HUES48 (cell line): ENCODE results near the gene WBP4.
"Not testable (repeated sequence)": the region's sequence is repeated elsewhere in the genome, so short reads cannot be mapped to it uniquely, and the experiment has no call there.

Experiments used
- H3K27ac ChIP-seq: one replicate; pipeline ENCODE4 v1.7.0; 2013; ENCODE audit warnings: low read depth, low read length, inconsistent platforms
- H3K27me3 ChIP-seq: 2 replicates; pipeline ENCODE4 v1.6.1; 2013; ENCODE audit warnings: mild to moderate bottlenecking, low read length; ENCODE audit not compliant: control insufficient read depth, insufficient read depth
- H3K36me3 ChIP-seq: 2 replicates; pipeline ENCODE4 v1.6.1; 2013; ENCODE audit warnings: low read length; ENCODE audit not compliant: control insufficient read depth, insufficient read depth
- H3K4me1 ChIP-seq: 2 replicates; pipeline ENCODE4 v1.6.1; 2013; ENCODE audit warnings: mild to moderate bottlenecking, low read length; ENCODE audit not compliant: control insufficient read depth, insufficient read depth
- H3K4me3 ChIP-seq: 2 replicates; pipeline ENCODE4 v1.5.1; 2013; ENCODE audit warnings: mild to moderate bottlenecking, low read depth, low read length
- H3K9ac ChIP-seq: 2 replicates; pipeline ENCODE4 v1.6.1; 2013; ENCODE audit warnings: mild to moderate bottlenecking, low read depth, low read length, moderate library complexity
- H3K9me3 ChIP-seq: 2 replicates; pipeline ENCODE4 v1.6.1; 2013; ENCODE audit warnings: low read length; ENCODE audit not compliant: control insufficient read depth, insufficient read depth

Gene WBP4

DNA sequence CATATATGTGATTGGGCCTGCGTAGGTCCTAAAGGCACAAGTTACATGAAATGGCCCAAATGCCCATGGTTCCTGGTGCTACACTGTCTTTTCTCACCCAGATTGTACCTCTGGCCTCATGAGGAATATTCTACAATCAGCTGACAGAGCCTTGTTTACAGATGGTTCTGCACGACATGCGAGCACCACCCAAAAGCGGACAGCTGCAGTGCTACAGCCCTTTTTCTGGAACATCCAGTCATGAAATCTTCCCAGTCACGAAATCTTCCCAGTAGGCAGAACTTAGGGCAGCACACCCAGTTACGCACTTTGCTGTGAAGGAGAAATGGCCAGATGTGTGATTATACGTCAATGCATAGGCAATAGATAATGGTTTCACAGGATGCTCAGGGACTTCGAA is 34.5 kb upstream of the WBP4 start:
- H3K4me3 ChIP-seq: no peak overlapping the region
- peaks cover under 1% of the 10 kb centered on the region; the same call in 1 of the 2 replicates for H3K4me1 ChIP-seq
- H3K27ac ChIP-seq: no peak overlapping the region
- H3K27me3 ChIP-seq: no peaks in the 10 kb centered on the region
- H3K9ac ChIP-seq: no peak overlapping the region
- H3K36me3 ChIP-seq: no peaks in the 10 kb centered on the region
- H3K9me3 ChIP-seq: no peaks in the 10 kb centered on the region

DNA sequence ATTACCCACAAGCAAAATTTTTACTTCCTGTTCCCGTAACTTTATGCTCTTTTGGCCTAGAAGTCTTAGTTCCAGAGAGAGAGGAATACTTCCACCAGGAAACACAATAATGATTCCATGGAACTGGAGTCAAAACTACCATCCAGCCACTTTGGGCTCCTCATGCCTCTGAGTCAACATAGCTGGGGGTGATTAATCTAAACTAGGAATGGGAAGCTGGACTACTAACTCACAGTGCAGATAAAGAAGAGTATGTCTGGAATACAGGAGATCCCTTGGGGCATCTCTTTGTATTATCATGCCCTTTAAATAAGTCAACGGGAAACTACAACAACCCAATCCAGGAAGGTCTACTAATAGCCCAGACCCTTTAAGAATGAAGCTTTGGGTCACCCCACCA is 33.3 kb upstream of the WBP4 start:
- Histone ChIP-seq H3K27ac (no peak overlapping the region), H3K4me1 (no peaks in the 10 kb centered on the region), H3K36me3 (no peaks in the 10 kb centered on the region), H3K9me3 (no peaks in the 10 kb centered on the region), H3K9ac (no peak overlapping the region), H3K27me3 (no peaks in the 10 kb centered on the region), H3K4me3 (no peak overlapping the region)

DNA sequence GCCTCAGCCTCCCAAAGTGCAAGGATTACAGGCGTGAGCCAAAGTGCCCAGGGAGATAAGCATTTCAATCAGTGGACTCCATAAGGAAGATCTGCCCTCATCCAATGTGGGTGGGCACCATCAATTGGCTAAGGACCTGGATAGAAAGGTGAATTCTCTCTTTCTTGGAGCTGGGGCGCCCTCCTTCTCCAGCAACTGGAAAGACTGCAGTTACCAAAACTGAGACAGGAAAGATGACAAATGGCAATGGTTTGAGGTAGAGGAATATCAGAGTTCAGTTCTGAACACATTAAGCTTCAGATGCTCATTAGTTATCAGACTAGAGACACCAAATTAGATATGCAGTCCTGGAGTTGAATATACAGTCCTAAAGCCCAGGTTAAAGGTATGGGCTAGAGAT is 31.7 kb upstream of the WBP4 start:
- Histone ChIP-seq H3K4me1 (peaks cover under 1% of the 10 kb centered on the region; the same call in 1 of the 2 replicates), H3K27ac (no peak overlapping the region), H3K27me3 (no peaks in the 10 kb centered on the region), H3K36me3 (no peaks in the 10 kb centered on the region), H3K4me3 (no peak overlapping the region), H3K9me3 (no peaks in the 10 kb centered on the region), H3K9ac (no peak overlapping the region)

DNA sequence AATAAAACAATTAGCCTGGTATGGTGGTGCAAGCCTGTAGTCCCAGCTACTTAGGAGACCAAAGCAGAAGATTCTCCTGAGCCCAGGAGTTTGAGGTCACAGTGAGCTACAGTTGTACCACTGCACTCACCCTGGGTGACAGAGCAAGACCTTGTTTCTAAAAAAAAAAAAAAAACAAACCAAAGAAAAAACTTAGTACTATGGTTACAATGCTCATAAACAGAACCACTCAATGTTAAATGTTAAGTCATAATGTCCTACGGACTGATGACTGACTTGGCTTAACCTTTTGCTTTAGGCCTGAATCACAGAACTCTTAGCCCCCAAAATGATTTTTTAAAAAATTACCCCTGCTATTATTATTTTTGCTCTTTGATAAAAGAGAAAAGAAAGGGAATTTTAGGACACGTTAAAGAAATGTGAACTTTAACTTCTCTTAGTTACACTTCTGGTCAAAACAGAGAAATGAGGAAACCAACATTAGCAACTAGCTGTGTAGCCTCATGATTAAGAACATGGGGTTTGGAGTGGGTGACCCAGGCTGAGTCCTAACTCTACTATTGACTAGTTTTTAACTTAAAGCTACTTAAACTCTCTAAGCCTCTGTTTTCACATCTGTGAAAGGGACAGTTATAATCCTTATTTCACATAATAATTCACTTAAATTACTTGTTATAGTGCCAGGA is 28.5 kb upstream of the WBP4 start:
- H3K27me3 ChIP-seq: no peaks in the 10 kb centered on the region
- peaks cover 9% of the 10 kb centered on the region; the same call in 1 of the 2 replicates for H3K4me1 ChIP-seq
- H3K4me3 ChIP-seq: no peak overlapping the region
- no peak overlapping the region for H3K9ac ChIP-seq
- no peak overlapping the region for H3K27ac ChIP-seq
- H3K36me3 ChIP-seq: no peaks in the 10 kb centered on the region
- no peaks in the 10 kb centered on the region for H3K9me3 ChIP-seq

DNA sequence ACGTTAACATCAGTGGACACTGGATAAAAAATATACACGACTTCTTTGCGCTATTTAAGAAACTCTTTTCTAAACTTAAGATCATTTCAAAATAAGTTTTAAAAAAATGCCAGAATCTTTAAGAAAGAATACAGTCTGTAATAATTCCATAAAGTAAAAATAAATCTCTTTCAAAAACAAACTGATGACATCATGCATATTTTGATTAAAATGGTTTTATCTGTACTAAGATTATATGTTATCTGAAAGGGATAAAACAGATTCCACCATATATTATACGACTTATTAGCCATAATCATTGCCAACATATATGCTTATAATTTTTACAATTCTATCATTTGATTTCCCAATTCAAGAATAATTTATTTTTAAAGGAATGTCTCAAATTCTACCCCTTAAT is 26.9 kb upstream of the WBP4 start:
- Histone ChIP-seq H3K36me3 (no peaks in the 10 kb centered on the region), H3K27ac (no peak overlapping the region), H3K4me1 (peaks cover 9% of the 10 kb centered on the region; the same call in 1 of the 2 replicates), H3K4me3 (no peak overlapping the region), H3K27me3 (no peaks in the 10 kb centered on the region), H3K9me3 (no peaks in the 10 kb centered on the region), H3K9ac (no peak overlapping the region)

DNA sequence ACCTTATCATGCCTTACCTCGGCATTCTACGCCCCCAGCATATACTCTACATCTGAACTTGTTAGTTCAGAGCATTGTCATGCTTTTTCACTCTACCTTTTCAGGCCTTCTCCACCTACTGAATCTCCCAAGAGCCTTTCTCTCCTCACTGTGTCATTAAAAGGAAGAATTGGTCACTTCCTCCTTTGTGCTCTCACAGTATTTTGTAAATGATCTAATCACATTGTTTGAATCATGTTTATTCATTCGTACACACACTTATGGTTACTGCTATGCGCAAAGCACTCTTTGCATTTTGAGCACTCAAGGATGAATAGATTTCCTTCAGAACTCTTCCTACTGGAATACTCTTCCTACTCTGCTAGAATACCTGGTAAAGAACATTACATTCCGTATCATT is 26.4 kb upstream of the WBP4 start:
- no peaks in the 10 kb centered on the region for H3K36me3 ChIP-seq
- no peak overlapping the region for H3K27ac ChIP-seq
- no peaks in the 10 kb centered on the region for H3K27me3 ChIP-seq
- H3K9ac ChIP-seq: no peak overlapping the region
- H3K4me1 ChIP-seq: peaks cover 9% of the 10 kb centered on the region; the same call in 1 of the 2 replicates
- H3K9me3 ChIP-seq: peaks cover 2% of the 10 kb centered on the region; the same call in 1 of the 2 replicates
- no peak overlapping the region for H3K4me3 ChIP-seq

DNA sequence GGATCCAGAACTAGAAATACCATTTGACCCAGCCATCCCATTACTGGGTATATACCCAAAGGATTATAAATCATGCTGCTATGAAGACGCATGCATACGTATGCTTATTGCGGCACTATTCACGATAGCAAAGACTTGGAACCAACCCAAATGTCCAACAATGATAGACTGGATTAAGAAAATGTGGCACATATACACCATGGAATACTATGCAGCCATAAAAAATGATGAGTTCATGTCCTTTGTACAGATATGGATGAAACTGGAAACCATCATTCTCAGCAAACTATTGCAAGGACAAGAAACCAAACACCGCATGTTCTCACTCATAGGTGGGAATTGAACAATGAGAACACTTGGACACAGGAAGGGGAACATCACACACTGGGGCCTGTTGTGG is 24.8 kb upstream of the WBP4 start:
- not testable (repeated sequence) for H3K36me3 ChIP-seq, H3K9ac ChIP-seq, H3K4me1 ChIP-seq, H3K4me3 ChIP-seq, H3K27ac ChIP-seq, H3K9me3 ChIP-seq, H3K27me3 ChIP-seq

DNA sequence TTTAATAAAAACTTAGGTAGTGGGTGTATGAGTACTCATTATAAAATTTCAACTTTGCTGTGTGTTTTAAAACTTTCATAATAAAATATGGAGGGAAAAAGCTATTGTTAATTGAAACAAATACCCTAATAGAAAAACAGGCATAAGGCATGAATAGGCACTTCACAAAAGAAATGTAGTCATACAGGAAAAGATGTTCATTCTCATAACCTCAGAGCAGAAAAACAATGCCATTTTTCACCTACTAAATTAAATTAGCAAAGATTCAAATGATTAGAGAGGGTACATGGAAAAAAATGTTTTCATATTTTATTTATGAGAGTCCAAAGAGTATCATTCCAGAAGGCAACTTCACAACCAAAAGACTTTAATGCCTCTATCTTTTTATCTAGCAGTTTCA is 21.6 kb upstream of the WBP4 start:
- no peak overlapping the region for H3K27ac ChIP-seq
- no peak overlapping the region for H3K4me3 ChIP-seq

DNA sequence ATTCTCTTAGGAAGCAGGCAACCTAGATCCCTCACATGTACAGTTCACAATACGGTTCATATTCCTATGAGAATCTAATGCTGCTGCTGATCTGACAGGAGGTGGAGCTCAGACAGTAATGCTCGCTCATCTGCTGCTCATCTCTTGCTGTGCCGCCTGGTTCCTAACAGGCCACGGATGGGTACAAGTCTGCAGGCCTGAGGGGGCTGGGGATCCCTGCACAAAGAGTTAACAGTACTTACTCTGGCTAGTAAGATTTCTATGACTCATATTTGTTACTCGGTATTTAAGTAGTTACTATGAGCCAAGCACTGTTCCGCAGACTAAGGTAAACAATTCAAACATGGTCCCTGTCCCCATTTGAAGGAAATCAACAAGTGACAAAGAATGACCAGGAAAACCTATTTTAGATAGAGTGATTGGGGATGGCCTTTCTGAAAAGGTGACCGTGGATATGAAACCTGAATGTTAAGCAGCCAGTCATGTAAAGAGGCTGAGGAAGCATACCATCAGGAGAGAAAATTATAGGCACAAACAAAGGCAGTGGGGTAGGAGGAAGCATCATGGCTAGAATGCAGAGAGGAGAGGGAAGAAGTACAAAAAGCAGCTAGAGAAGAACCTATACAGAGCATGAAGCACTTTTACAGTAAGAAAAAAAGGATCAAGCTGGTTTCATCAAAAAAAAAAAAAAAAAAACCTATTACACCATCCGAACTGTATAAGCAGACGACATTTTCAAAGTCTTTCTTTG is 20.6 kb upstream of the WBP4 start:
- Histone ChIP-seq H3K4me1 (no peaks in the 10 kb centered on the region), H3K27me3 (no peaks in the 10 kb centered on the region), H3K9ac (no peak overlapping the region), H3K4me3 (no peak overlapping the region), H3K27ac (no peak overlapping the region), H3K9me3 (peaks cover 5% of the 10 kb centered on the region; the same call in 1 of the 2 replicates), H3K36me3 (no peaks in the 10 kb centered on the region)

More for the DNA sequence above, 21.6 kb upstream of the WBP4 start:
- Histone ChIP-seq H3K27me3 (no peaks in the 10 kb centered on the region), H3K9me3 (peaks cover 5% of the 10 kb centered on the region; the same call in 1 of the 2 replicates), H3K36me3 (no peaks in the 10 kb centered on the region), H3K9ac (no peak overlapping the region), H3K4me1 (peaks cover 7% of the 10 kb centered on the region; the same call in 1 of the 2 replicates)

DNA sequence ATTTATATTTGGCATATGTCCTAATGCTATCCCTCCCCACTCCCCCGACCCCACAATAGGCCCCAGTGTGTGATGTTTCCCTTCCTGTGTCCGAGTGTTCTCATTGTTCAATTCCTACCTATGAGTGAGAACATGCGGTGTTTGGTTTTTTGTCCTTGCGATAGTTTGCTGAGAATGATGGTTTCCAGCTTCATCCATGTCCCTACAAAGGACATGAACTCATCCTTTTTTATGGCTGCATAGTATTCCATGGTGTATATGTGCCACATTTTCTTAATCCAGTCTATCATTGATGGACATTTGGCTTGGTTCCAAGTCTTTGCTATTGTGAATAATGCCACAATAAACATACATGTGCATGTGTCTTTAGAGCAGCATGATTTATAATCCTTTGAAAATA is 18.9 kb upstream of the WBP4 start:
- H3K36me3 ChIP-seq, H3K4me3 ChIP-seq, H3K9me3 ChIP-seq, H3K27me3 ChIP-seq, H3K4me1 ChIP-seq, H3K9ac ChIP-seq, H3K27ac ChIP-seq: not testable (repeated sequence)

DNA sequence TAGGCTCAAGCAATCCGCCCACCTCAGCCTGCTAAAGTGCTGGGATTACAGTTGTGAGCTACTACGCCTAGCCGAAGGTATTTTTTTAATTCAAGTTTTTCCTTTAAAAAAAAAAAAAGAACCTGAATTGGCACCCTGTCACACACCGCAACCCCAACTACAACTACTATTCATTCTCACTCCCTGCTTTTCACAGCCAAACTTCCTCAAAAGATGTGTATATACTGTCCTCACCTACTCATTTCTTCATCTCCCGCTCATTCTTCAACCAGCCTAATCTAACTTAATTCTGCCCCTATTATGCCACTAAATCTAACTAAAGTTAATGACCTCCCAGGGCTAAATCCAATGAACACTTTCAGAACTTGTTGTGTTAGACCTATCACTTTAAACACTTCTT is 12.7 kb upstream of the WBP4 start:
- Histone ChIP-seq H3K9me3 (peaks cover 20% of the 10 kb centered on the region), H3K27me3 (no peaks in the 10 kb centered on the region), H3K27ac (no peak overlapping the region), H3K4me1 (no peaks in the 10 kb centered on the region), H3K36me3 (no peaks in the 10 kb centered on the region), H3K4me3 (no peak overlapping the region), H3K9ac (no peak overlapping the region)
